Stimulated activated CD4-positive, alpha-beta T cell treated with anti-CD3 and anti-CD28 coated beads, Interleukin-15, amount 100 ng/mL, for 24 hours (primary cell): Measurements from ENCODE around the gene MAPK8IP2.
A peak's percentile ranks its signal among the peaks of the same experiment; 100 is the strongest.
"Not testable (repeated sequence)": the region's sequence is repeated elsewhere in the genome, so short reads cannot be mapped to it uniquely, and the experiment has no call there.

Source experiments
- DNase-seq: peaks from one replicate; pipeline ENCODE4 v3.0.0-alpha.2; 2020

The MAPK8IP2 gene

DNA sequence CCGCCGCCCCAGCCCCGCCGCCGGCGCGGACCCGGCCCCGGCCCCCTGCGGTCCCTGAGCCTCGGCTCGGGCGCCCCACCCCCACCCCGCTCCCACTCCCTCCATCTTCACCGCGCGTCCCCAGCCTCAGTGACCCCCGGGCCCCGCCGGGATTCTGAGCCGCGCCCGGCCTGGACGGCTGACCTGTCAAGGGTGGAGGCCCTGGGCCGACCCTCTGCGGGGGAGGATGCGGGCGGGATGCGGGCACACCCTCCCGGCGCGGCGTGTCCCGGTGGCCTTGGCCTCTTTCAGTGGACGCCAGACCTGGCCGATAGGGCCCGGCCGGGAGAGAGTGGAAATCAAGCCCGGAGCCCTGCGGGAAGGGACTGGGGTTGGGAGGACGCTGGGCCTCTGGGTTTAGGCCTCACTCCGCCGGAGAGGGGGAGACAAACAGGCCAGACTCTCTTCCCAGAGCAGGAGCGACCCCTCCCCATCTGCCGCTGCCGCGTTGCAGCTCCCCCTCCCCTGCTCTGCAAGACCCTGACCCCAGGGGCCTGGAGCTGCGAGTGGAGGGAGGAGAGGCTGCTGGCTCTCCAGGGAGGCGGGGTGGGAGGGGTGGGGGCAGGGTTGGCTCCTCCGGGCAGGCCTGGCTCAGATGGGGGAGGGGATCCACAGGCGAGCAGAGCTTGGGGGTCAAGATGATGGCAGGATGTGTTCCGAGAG is 525 bp downstream of the MAPK8IP2 start:
- DNase-seq, result no peak

- DNase-seq, result no peak
Observed at GRCh38 chr22:50601669-50602337, 1.2 kb downstream of the MAPK8IP2 start.

DNA sequence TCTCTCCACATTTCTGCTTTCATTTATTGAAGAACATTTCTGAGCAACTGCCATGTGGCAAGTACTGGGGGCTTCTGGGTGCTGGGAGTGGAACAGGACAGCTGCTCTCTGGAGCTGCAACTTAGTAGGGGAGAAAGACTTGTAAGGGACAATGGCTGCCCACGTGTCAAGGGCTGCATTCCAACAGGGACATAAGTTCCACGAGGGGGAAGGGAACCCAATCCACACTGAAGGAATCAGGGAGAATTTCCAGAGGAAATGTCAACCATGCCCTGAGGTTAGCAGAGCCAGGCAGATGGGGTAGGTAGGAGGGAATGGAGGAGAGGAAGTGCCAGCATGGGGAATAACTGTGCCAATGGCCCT is 1.7 kb downstream of the MAPK8IP2 start:
- no peak for DNase-seq

DNA sequence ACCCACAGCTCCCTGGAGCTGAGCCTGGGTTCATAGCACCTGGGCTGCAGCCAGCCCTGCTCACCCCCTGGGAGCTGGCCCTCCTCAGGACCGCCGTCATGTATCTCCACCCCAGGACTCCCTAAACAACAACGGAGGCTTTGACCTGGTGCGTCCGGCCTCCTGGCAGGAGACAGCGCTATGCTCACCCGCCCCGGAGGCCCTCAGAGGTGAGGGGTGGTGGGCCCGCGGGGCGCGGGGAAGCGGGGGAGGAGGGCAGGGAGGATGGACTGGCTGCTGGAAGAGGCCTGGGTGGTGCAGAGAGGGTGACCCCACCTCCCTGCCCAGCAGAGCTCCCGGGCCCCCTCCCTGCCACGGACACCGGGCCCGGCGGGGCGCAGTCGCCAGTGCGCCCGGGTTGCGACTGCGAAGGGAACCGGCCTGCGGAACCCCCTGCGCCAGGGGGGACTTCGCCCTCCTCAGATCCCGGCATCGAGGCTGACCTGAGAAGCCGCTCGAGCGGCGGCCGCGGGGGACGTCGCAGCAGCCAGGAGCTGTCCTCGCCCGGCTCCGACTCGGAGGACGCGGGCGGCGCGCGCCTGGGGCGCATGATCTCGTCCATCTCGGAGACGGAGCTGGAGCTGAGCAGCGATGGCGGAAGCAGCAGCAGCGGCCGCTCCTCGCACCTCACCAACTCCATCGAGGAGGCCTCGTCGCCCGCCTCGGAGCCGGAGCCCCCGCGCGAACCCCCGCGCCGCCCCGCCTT is 3.1 kb downstream of the MAPK8IP2 start:
- no peak for DNase-seq

- DNase-seq, result no peak
Observed at GRCh38 chr22:50604256-50605001, 3.8 kb downstream of the MAPK8IP2 start.

GRCh38 chr22:50605002-50605612 is 4.5 kb downstream of the MAPK8IP2 start:
- DNase-seq, result no peak

- DNase-seq, result no peak
Observed at GRCh38 chr22:50605613-50606074, 5.1 kb downstream of the MAPK8IP2 start.

DNA sequence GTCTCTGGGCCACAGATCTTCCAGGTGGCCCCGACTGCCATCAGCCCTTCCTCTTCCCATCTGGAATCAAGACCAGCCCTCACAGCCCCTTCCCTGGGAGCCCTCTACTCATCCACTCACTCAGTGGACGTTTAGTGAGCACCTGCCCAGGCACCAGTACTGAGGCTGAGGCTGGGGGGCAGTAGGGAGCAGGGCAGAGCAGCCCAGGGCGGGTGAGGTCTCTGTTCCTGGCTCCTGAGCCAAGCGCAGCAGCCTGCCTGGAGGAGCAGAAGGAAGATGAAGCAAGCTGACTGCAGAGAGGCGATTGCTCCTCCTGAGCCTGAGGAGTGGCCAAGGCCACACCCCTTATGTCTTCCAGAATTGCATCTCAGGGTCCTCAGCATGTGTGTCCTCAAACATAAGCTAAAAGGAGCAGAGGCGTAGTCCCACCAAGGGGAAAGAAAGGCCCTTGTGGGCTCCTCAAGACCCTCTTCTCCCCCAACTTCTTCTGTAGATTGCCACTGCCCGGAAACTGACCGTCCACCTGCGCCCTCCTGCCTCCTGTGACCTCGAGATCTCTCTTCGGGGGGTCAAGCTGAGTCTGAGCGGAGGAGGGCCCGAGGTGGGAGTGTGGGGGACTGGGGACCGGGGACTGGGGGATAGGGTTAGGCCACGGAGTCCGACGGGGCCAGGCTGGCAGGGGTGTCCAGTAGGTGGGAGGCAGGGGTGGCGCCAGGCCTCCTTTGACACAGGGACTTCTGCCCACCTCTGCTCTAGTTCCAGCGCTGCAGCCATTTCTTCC is 5.8 kb downstream of the MAPK8IP2 start:
- DNase-seq, result no peak

DNA sequence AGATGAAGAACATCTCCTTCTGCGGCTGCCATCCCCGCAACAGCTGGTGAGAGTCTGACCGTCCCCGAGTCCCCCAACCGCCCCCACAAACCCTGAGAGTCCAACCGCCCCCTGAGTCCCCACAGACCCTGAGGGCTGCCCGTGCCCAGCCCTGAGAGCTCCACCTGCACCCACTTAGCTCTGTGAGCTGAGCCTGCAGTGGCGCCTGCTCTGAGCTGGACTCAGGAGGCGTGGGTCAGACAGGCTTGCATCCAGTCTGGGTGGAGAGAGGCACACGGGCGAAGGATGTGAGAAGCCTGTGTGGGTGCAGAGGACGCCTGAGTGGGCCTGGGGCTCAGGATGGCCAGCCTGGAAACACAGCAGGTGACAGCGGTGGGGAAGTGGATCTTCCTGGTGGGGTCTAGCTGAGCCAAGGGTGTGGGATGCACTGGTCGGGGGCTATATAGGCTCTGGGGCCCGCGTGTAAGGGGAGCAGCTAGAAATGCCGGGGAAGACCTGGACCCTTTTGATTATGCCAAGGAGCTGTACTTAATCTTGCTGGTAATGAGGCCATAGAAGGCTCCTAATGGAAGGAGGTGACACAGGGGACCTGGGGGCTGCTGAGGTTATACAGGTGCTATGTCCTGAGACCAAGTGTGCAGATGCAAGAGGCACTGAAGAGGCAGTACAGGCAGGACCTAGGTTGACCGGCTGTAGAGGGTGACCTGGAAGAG is 6.5 kb downstream of the MAPK8IP2 start:
- no peak for DNase-seq

DNA sequence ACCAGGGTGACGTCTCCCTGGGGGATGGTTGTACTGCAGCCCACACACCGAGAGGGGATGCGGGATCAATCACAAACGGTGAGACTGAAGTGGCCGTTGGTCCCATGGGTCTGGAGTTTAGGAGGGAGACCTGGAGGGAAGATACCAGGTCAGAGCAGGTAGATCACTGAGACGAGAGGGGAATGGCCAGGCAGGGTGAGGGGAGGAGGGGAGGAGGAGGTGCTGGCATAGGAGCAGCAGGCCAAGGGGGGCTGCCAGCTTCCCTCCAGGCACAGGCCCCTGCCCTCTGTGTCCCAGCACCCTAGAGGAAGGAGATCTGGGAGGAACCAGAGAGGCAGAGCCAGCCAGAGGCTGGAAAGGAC is 7.0 kb downstream of the MAPK8IP2 start:
- DNase-seq, result no peak

- DNase-seq, result not testable (repeated sequence)
Observed at GRCh38 chr22:50608058-50608840, 7.7 kb downstream of the MAPK8IP2 start.

DNA sequence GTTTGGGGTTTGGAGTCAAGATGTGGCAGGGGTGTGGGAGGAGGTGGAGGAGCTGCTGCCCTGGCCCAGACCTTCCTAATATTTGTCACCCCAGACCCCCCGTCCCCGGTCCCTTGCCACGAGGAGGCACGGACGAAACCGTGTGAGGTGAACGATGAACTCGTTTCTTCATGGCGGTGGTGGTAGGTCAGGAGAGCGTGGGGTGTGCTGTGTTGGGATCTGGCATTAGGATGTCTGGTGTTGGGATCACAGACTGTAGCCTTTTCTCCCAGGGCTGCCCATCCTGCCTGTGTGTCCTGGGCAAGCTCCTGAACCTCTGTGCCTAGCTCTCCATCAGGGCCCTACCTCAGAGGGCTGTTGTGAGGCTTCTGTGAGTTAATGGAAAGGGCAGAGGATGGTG is 8.4 kb downstream of the MAPK8IP2 start:
- DNase-seq, result no peak

GRCh38 chr22:50609599-50609998 is 9.0 kb downstream of the MAPK8IP2 start:
- no peak for DNase-seq

- DNase-seq, result no peak
Observed at GRCh38 chr22:50610041-50610451, 9.5 kb downstream of the MAPK8IP2 start.

- DNase-seq, result no peak
Observed at GRCh38 chr22:50610581-50610980, 10.0 kb downstream of the MAPK8IP2 start.

DNA sequence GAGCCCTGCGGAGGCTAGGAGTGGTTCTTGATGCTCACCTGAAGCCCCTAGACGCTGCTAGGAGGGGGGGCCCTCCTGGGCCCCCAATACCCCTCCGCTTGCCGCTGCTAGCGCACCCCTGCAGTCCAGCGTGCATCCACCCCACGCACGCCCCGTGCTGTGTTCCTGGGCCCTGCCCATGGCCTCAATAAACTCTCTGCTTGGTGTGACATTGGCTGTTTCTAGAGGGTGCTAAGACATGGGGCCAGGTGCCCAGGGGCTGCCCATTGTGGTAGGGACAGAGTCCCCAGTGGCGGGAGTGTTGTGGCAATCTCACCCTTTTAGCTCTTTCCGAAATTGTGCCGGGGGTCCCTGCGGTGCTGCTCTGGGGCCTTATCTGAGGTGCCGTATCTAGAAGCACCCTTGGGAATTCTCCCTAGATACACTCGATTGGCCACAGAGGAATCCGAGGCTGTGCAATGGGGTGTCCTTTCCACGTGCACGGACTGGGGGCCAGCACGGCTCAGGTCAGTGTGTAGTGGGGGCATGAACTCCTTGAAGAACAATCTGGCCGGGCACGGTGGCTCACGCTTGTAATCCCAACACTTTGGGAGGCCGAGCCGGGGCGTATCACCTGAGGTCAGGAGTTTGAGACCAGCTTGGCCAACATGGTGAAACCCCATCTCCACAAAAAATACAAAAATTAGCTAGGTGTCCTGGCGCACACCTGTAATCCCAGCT is 10.9 kb downstream of the MAPK8IP2 start:
- DNase-seq, result no peak

DNA sequence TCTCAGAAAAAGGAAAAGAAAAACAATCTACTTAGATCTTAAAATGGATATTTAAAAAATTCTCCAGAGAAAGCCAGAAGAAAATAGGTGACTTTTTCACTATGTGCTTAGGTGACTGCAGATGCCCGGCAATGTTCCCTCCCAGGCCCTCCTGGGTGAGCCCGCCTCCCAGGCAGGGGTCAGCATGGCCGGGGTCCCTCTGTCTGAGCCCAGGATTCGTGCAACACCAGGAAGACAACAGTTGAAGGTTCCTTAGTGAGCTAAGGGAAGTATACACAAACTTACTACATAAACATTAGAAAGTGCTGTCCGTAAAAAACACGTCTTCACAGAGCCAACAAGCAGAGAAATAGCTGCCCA is 11.6 kb downstream of the MAPK8IP2 start:
- DNase-seq, result no peak

DNA sequence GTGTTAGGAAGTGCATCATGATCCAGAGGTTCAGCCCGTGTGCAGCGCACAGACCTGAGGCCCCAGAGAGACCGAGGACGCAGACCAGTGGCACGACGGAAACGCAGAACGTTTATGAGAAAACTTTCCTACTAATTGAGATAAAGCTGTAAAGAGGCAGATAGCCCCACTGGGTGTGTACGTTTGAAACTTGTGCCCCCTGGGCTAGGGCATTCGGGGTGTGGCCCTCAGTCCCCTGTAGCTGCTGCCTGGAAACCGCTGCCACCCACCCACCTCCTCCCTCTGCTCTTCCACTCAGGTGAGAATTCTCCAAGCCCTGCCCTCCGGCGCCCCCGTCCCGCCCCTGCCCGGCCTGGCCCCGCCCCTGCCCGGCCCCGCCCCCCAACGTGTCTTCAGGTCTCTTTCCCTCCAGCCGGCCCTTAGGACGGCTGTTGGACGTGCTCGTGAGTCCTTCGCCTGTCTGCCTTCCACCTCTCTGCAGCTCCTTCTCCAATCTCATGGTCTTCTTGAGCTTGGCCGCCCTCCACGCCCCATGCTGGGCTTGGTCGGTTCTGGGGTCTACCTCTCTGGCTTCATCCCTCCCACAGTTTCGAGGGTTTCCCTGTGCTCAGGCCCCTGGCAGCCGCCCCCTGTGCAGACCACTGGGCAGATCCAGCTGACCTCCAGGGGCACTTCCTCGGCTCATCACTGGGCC is 12.1 kb downstream of the MAPK8IP2 start:
- DNase-seq, result peak; percentile 26

- no peak for DNase-seq
Observed at GRCh38 chr22:50613291-50613981, 12.8 kb downstream of the MAPK8IP2 start.
